COLO668 (cell line): ENCODE results near the gene HSPA1L.
A peak's percentile ranks its signal among the peaks of the same experiment; 100 is the strongest.
"Not testable (repeated sequence)": the region's sequence is repeated elsewhere in the genome, so short reads cannot be mapped to it uniquely, and the experiment has no call there.

Experiments
- DNase-seq: peaks from one replicate; lab custom pipeline; 2025; ENCODE audit not compliant: unreplicated experiment; lab: John Stamatoyannopoulos, UW

Gene HSPA1L

DNA sequence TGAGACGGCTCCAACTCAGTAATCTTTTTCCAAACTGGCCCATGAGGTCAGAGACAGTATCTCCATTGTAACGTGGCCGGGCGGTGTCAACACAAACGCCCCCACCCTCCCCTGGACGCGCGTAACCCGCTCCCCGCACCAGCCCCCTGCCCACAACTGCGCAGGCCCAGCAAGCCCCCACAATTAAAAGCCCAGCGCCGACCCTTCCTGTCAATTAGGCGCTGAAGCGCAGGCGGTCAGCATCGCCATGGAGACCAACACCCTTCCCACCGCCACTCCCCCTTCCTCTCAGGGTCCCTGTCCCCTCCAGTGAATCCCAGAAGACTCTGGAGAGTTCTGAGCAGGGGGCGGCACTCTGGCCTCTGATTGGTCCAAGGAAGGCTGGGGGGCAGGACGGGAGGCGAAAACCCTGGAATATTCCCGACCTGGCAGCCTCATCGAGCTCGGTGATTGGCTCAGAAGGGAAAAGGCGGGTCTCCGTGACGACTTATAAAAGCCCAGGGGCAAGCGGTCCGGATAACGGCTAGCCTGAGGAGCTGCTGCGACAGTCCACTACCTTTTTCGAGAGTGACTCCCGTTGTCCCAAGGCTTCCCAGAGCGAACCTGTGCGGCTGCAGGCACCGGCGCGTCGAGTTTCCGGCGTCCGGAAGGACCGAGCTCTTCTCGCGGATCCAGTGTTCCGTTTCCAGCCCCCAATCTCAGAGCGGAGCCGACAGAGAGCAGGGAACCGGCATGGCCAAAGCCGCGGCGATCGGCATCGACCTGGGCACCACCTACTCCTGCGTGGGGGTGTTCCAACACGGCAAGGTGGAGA, at the start of gene HSPA1L, which contains the start of gene HSPA1A:
HSPA1L (minus strand) TSS at position 259 of the 814 bp plus-strand sequence. CDS start 3,311 bp downstream, outside the sequence.
HSPA1A (plus strand) TSS at position 519 of the 814 bp plus-strand sequence; CDS start at position 733, 214 bp downstream.
- peak; percentile 81 for DNase-seq

- DNase-seq, result no peak
Measured at GRCh38 chr6:31864818-31865204, 49.7 kb upstream of the HSPA1L start.

GRCh38 chr6:31864123-31864562, 49.1 kb upstream of the HSPA1L start:
- DNase-seq, result not testable (repeated sequence)

- peak; percentile 97 for DNase-seq
Measured at GRCh38 chr6:31862344-31863235, 47.5 kb upstream of the HSPA1L start, which contains the start of gene NEU1. Gene NEU1, minus strand, starts transcription at chr6:31862821. Its CDS starts 45 bp downstream, at chr6:31862776.

- DNase-seq, result peak; percentile 14
Measured at GRCh38 chr6:31861919-31862343, 46.8 kb upstream of the HSPA1L start.

GRCh38 chr6:31861150-31861549, 46.1 kb upstream of the HSPA1L start:
- DNase-seq, result no peak

DNA sequence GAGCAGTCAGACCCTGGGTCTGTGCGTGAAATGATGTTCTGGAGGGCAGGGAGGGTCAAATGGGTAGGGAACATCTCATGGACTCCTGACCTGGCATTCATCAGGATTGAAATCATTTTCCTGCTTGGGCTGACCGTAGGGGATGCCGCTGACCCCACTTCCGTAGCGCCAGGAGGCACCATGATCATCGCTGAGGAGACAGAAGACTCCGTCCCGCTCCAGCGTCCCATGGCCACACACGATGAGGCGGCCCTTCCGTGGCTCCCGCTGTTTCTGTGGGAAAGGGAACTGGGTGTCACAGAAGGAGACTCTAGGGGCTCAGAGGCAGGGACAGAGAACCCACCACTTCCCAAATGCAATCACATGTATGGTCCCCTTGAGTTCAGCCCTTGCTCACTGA, 45.3 kb upstream of the HSPA1L start:
- DNase-seq, result no peak

DNA sequence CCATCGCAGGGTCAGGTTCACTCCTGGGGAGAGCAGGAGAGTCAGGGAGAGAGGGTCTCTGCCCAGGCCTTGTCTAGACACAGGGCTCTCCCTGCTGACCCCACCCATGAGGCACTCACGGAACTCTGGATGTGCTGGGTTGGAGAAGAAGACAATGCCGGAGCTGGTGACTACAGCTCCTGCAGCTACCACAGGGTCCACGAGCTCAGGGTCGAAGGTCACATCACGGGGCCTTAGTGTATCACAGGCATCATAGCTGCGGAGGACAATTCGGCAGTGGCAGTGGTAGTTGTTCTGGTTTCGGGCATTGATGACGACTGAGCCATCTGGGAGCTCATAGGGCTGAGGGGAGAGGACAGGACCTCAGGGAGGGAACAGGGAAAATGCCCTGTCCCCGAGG, 44.8 kb upstream of the HSPA1L start:
- DNase-seq, result no peak

DNA sequence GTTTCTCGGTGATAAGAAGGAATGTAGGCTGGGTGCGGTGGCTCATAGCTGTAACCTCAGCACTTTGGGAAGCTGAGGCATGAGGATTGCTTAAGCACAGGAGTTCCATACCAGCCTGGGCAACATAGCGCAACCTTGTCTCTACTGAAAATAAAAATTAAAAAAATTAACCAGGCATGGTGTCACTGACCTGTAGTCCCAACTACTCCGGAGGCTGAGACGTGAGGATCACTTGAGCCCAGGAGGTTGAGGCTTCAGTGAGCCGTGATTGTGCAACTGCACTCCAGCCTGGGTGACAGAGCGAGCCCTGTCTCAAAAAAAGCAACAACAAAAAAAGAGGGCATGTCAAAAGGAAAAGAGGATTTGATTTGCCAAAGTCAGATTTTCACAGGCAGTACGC, 43.6 kb upstream of the HSPA1L start:
- no peak for DNase-seq

GRCh38 chr6:31857774-31858173, 42.7 kb upstream of the HSPA1L start:
- not testable (repeated sequence) for DNase-seq

- DNase-seq, result not testable (repeated sequence)
Measured at GRCh38 chr6:31851980-31852718, 37.1 kb upstream of the HSPA1L start.

- no peak for DNase-seq
Measured at GRCh38 chr6:31851485-31851832, 36.4 kb upstream of the HSPA1L start.

- no peak for DNase-seq
Measured at GRCh38 chr6:31850765-31851484, 35.8 kb upstream of the HSPA1L start.

DNA sequence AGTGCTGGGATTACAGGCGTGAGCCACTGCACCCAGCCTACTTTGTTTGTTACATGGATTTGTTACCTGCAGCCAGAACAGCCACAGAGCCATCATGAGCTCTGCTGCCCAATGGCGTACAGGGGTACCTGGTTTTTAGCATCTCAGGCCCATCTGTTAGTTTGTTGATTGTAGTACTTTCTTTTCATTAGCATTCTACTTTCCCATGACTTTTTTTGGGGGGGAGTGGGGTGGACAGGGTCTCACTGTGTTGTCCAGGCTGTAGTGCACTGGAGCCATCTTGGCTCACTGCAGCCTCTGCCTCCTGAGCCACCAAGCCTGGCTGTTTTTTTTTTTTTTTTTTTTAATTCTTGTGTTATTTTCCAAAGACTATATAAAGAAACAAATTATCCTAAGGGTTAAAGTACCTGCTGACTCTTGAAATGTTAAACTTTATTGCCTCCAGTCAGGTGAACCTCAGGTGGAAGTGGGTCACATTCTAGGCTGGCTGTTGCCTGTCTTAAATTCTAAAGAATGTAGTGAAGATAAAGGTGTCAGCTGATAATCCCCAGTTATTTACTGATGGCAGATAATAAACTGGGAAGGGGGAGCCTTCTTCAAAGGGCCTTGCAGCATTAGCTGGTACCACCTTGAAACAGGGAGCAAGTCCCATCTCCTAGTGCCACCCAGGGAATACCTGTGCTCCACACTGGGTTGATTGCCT, 32.3 kb upstream of the HSPA1L start:
- DNase-seq, result no peak

- no peak for DNase-seq
Measured at GRCh38 chr6:31844507-31844906, 29.4 kb upstream of the HSPA1L start.

GRCh38 chr6:31842053-31842452, 27.0 kb upstream of the HSPA1L start:
- DNase-seq, result no peak

- not testable (repeated sequence) for DNase-seq
Measured at GRCh38 chr6:31839779-31840126, 24.7 kb upstream of the HSPA1L start.

DNA sequence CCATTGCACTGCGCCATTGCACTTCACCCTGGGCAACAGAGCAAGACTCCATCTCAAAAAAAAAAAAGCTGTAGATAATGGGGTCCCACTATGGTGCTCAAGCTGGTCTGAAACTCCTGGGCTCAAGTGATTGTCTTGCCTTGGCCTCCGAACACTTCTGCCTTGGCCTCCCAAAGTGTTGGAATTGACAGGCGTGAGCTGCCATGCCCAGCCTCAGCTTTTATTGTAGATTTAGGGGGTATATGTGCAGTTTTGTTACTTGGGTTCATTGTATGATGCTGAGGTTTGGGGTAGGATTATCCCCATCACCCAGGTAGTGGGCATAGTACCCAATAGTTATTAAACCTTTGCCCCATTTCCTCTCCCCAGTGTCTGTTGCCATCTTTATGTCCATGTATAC, 23.9 kb upstream of the HSPA1L start:
- no peak for DNase-seq

DNA sequence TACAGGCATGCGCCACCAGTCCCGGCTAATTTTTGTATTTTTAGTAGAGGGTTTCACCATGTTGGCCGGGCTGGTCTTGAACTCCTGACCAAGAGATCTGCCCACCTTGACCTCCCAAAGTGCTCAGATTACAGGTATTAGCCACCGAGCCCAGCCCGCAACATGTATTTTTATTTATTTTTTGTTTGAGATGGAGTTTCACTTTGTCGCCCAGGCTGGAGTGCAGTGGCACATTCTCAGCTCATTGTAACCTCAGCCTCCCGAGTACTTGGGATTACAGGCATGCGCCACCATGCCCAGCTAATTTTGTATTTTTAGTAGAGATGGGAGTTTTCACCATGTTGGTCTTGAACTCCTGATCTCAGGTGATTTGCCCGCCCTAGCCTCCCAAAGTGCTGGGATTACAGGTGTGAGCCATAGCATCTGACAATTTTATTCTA, 23.1 kb upstream of the HSPA1L start:
- DNase-seq, result not testable (repeated sequence)
